GM19328 (cell line): ENCODE measurements around the gene FNDC3B.

ENCODE experiments used
- ATAC-seq: cut with Tn5 transposase; IDR thresholded peaks from one replicate; pipeline ENCODE4 v1.9.1; 2021; ENCODE audit warnings: mild to moderate bottlenecking, moderate library complexity; ENCODE audit not compliant: unreplicated experiment

FNDC3B gene

DNA sequence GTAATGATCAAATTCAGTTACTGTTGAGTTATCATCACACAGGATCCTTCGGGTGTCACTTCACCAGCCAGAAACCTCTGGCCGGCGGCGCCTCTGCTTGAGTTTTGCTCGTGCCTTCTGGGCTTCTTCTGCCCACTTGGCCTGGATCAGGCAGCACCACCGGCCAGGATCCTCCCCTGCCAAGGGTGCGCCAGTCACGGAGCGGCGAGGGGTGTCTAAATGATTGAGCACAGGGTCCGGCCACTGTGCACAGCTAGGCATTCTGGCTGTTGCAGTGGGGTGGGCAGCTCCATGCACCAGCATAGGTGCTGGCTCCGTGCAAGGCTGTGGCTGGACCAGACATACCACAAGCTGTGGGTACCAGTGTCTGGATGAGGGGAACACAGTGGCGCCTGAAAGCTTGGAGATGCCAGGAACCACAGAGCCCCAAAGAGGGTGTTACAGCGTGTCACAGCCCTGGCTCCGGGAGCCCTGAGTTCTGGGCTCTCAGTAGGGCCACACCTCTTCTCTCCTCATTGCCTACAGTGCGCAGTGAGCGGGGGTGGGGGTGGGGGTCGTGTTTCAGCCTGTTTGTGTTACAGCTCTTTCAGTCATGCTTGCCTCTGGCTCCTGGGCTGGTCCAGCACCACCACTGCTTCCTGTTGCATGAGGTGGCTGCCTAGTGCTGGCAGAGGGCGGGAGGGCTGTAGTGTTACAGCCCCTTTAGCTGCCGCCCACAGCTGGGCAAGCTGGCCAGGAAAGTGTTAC, 169.4 kb downstream of the FNDC3B start:
- no peak for ATAC-seq

DNA sequence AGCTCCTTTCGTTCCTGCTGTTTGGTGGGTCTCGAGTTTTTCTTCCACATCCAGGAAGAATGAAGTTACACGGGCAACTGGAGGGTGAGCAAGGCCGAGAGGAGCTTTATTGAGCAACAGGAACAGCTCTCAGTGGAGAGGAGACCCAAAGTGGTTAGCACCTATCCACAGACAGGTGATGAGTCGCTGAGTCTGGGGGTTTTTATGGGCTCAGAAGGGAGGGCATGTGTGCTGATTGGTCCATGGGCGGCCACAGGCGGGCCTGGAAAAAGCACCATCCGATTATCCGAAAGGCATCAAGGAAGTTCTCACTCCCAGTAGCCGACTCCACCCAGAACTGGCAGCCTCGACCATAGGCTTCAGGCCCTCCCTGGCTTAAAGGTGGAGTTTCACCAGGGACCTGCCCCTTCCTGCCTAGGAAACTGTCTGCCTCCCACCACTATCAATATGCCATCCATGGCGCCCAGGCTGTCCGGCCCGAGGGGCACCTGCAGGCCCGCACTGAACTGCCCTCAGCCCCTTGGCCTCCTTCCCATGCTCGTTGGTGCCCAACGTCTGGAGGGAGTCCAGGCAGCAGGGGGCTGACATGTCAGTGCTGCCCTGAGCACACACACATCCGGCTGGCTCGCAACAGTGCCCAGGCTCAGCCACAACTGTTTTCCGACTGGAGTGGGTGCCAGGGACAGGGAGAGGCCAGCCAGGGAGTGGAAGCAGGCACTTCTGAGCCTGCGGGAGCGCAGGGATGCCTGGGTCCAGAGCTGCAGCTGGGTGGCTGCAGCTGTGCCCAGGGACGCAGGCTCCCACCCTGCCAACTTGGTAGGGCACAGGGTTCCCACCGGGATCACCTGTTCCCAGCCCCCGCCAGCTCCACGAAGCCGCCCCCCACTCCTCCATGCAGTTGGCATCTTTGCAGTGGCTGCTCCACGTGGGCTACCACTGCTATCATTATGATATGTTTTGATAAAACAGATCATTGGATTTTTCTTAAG, 170.2 kb downstream of the FNDC3B start:
- ATAC-seq, result no peak

DNA sequence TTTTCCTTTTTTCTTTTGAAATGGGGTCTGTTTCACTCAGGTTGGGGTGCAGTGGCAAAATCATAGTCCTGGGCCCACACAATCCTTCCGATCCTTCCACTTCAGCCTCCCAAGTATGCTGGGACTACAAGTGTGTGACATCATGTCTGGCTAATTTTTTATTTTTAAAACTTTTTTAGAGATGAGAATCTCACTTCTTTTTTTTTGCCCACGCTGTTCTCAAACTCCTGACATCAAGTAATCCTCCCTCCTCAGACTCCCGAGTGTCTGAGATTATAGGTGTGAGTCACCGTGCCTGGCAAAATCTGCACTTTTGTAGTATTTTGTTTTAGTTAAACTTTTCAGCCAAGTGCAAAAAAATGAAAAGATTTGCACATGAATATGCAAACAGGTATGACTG, 171.0 kb downstream of the FNDC3B start:
- no peak for ATAC-seq

DNA sequence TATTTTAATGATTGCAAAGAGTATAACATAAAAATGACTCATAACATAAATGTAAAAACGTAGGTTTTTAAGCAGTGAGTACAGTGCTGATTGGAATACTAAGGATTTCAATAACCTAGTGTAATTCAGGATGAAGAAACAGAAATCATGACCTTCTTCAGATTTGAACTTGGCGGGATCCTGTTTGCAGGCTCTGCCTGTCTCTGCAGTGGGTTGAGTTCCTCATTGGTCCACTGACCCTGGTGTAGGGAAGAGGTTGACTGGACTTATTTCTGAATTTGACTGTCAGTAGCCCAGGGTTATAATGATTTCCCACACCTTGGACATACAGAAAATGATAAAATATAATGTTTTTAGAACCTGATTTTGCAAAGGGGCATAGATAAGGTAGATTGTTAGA, 171.7 kb downstream of the FNDC3B start:
- ATAC-seq, result no peak

DNA sequence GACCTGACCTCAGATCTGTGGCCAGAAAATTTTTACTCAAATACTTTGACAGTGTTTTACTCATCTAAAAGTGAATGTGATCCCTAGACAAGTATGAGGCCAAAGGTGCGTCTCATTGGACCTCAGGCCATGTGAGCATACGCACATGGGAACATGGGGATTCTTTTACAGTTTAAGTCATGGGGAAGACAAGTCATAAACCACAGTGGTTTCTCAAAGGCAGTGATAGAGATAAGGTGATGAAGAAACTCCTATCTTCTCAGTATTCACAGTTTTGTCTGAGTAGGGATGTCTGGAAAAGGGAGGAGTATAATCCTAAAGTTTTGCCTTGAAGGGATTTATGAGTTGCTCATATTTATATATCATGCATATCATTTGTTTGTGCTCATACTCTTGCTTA, 173.8 kb downstream of the FNDC3B start:
- ATAC-seq, result no peak

DNA sequence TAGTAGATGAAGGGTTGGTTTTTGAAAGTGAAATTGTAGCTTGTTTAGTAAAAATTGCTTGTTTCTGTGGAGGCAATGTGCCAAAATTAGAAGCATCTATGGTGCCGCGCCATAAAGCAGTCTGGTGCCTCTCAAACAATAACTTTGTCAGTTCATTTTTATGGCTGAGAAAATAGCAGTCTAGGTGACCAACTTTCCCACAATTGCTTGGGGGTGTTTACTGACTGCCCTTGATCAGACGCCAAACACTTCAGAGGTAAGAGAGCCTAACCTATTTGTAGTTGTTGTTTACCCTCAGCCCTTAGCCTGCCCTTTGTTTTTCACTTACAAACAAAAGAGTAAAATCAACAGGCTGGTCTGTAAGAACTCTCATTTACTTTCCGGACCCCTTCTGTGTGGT, 174.5 kb downstream of the FNDC3B start:
- ATAC-seq, result no peak

DNA sequence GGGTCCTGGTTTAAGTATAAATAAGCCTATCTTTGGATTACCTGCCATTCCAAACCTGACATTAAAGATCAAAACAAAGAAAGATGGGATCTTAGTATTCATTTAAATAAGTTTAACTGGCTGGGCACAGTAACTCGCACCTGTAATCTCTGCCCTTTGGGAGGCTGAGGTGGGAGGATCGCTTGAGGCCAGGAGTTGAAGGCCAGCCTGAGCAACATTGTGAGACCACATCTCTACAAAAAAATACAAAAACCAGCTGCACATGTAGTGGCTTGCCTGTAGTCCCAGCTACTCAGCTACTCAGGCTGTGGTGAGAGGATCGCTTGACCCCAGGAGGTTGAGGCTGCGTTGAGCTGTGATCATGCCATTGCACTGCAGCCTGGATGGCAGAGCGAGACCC, 176.9 kb downstream of the FNDC3B start:
- ATAC-seq, result no peak

DNA sequence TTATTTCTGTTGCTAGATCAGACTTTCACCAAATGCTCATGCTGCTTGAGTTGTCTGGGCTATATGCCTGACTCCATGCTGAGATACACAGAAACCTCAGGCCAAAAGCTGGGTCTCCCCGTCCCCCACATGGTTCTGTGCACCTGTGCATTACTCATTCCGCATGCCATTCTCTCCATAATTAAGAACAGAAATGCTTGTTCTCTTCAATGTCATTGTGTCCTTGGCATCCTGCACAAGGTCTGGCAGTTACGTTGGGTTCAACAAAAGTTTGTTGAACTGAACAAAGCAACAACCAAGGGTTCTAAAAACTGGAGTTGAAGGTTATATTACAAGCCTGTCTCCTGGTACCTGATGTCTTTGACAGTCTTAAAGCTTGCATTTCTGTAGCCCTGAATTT, 177.5 kb downstream of the FNDC3B start:
- no peak for ATAC-seq

DNA sequence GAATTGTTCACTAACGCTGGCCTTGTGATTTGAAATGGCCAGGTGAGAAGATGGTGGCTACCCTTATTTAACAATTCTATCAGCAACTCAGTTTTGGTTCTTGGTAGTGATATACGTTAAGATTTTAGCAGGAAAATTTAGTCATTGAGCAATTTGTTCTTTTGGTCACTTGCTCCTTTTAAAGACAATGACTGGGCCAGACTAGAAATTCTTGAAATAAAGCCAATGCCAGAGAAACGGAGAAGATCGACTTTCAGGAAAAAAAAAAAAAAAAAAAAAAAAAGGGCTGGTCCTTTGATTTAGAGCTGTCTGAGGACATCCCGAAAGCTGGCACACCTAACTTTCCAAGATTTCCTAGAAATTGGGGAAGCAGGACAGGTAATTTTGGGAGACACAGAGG, 178.5 kb downstream of the FNDC3B start:
- no peak for ATAC-seq

DNA sequence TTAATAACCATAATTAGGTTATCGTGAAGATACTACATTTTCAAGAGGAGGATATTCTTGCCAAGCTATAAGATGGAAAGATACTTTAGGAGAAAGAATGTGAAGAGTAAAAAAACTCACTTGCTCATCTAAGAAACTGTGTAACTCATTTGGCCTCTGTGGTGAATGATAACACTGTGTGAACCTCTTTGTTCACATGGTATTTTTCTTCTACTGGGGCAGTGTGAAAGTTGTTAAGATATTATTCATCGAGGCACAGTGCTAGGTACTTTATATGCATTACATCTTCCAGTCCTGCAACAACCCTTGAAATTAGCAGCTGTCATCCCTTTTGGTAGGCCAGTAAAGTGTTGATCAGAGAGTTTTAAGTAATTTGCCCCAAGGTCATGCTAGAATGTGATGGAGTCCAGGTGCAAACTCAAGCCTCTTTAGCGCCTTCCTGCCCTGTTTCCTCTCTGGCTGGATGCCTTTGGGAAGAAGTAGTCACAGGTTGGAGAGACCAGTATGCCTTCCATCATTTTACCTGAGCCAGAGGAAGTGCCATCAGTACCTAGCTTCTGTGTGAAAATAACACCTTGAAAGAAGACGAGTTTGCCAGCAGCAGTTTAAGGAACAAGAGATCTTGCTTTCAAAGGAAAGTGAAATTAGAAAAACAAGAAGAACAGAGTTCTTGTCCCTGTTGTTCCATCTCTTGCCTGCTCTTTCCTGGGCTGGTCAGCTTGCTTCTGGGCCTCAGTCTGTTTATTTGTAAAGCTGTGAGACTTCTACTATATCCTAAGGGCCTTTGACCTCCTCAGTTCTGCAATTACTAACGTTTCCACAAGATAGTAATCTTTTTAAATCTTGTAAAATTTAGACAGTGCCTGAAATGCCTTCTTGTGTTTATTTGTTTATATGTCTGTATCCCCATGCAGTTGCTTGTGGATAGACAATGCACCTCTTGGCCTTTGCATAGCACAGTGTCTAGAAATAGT, 179.3 kb downstream of the FNDC3B start:
- no peak for ATAC-seq

DNA sequence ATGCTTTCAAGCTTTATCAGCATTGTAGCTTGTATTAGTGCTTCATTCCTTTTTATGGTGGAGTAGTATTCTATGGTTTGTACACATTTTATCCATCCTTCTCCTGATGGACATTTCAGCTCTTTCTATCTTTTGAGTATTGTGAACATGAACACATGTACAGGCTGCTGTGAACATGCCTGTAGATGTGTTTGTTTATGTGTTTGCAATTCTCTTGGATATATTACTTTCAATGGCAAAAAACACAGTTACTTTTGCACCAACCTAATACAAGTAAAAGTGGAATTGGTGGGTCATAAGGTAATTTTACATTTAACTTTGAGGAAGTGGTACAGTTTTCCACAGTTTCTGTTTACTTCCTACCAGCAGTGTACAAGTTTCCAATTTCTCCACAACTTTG, 180.4 kb downstream of the FNDC3B start:
- ATAC-seq, result no peak

DNA sequence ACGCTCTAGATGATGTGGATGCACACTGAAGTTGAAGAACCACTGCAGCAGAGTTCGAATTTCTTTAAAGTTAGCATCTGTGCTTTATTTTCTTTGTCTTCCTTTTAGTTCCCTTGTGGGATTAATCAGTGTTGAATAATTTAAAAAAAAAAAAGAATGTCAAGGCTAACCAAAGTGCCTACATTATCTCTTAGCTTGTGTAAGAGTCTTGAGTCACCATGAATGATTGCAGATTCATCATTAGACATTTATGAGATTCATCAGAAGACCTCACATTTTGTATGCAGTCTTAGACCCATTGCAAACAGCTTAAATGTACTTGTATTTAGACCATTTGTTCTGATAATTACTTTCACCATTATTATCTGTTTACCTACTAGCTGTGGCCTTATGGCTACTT, 182.2 kb downstream of the FNDC3B start:
- ATAC-seq, result no peak

DNA sequence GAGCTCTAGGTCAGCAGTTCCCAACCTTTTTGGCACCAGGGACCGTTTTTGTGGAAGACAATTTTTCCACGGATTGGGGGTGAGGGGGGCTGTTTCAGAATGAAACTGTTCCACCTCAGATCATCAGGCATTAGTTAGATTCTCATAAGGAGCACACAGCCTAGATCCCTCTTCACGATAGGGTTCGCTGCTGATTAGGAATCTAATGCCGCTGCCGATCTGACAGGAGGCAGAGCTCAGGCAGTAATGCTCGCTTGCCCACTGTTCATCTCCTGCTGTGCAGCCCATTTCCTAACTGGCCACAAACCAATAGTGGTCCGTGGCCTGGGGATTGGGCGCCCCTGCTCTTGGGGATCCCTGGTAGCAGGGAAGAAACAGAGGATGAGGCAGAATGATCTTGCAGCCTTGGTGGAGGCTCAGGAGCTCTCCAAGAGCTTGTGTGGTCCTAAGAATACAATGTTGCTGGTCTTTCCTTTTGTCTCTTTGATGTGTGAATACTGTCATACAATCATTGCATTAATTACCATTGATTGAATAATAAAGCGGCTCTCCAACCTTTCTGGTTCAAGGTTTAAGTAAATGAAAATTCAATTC, 183.2 kb downstream of the FNDC3B start:
- ATAC-seq, result no peak

DNA sequence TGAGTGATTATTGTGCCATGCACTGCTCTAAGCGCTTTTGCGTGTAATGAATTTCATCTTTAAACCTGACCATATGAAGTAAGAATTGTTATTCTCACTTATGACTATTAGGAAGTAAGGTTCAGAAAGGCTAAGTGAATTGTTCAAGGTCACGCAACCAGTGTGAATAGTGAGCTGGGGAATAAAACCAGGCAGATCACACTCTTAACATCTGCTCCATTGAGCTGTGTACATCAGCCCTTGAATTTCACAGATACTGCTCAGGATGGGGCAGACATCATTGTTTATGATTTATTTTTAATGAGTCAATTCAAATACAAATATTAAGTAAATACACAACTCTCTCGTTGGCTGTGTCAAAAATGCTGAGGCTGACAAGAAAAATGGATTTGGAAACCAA, 184.5 kb downstream of the FNDC3B start:
- ATAC-seq, result no peak

DNA sequence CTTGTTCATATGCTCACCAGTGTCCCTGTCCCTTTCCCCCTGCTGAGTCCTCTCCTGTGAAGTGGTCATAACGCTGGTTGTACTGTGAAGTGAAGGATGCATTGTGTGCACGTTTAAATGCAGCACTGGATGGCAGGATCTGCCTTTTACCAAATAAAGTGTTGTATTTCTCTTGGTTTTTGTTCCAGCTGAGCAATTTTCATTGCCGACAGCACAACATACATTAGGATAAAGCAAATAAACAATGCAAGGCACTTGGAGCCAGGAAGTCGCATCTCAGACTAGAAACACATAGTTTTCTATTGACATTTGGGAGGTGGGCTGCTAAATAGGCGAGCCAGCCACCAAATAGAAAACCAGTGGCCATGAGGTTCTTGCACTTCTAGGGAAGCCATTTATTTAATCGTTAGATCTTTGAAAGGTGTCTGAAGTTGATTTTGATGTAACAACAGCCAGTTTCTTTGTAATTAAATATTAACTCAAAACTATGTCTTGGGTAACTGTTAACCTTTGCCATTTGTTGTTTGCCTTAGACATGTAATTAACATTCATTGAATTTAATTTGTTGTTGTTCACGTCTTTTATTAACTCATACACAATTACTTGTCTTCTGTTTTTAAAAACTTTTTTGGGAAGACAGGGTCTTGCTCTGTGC, 185.3 kb downstream of the FNDC3B start:
- no peak for ATAC-seq

DNA sequence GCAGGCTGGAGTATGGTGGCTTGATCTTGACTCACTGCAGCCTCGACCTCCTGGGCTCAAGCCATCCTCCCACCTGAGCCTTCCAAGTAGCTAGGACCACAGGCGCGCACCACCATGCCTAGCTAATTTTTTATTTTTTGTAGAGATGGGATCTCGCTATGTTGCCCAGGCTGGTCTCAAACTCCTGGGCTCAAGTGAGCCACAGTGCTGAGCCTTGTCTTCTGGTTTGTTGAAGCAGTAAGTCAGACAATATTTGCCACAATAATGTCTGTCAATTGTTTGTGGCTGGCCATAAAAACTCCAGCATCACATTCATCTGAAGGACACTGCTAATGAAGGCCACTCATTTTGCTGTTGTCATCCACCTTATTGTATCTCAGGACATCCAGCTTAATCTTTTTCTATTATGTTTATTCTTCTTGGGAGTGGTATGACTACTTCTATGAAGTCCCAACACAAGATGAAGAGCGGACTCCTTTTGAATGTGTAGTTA, 185.9 kb downstream of the FNDC3B start:
- ATAC-seq, result no peak

DNA sequence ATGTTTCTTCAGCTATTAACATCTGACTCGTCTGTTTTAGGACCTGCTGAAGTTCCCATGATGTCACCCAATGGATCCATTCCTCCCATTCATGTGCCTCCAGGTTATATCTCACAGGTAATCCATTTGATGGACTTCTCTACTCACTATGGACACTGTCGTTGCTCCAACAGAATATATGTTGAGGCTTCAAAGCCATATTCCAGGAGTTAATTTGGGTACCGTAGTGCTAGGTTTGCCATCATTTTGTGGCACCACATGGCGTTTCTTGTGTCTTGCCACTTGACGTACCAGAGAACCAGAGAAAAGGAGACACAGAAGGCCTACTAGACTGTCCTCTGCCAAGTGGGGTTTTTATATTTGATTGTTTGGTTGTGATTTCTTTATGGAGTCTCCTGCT, 187.5 kb downstream of the FNDC3B start:
- no peak for ATAC-seq

DNA sequence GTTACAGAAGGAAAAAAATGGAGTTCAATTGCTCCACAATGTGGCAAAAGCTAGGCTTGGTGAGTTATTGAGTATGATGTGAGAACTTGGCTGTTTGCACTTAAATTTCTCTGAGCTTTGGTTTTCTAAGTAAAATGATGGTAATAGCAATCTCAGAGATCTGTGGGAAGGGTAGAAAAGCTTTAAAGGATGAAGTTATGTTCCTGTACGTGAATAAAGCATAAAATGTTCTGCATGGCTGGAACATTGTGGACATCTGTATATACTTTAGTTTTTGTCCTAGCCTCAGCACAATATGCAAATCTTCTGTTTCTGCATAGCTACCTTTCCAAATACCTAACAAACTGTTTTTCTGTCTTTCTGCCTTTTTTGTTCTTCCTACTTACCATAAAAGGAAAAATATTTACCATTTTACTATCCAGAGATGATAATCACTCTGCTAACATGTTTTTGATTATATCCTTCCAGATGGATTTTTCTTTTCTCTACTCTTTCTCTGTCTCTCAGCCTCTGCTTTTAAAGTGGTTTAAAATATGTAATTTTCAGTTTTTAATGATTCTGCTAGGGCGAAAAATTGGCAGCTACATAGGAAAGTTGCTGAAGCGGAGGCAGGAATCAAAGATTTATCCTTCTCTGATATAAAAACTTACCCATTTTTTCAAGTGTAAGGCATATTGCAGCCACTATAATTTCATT, 188.1 kb downstream of the FNDC3B start:
- ATAC-seq, result no peak

DNA sequence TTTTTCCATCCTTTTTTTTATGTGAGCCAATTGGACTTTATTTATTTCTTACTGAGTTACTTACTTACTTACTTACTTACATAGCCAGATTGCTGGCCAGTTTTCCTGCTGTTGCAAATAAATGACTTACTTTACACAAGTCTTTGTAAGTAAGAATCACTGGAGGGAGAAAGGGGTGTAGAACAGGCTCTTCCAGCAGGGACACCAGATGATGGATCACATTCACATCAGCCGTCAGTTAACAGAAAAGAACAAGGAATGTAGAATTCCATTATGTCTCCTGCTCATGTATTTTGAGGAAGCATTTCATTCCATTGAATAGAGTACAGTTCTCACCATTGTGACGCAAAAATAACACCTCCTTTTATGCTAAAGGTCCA, 188.6 kb downstream of the FNDC3B start:
- ATAC-seq, result no peak
